ENCODE results near the gene LINGO4.

- TF ChIP-seq POLR2A (IDR thresholded peaks at IDR 0.05) (no peak), CTCF (IDR thresholded peaks at IDR 0.05) (no peak)
Measured at GRCh38 chr1:151805066-151805820, at the start of gene LINGO4.
